Measurements from ENCODE around the gene PRMT1. TPM values are rescaled to one million over a fixed set of nuclear protein-coding genes. Genes with fewer than 3 reads are reported as not detected.

PRMT1 gene
- total and polyA plus RNA-seq, 2 experiments from 2014 or later, result 431 to 494 TPM

DNA sequence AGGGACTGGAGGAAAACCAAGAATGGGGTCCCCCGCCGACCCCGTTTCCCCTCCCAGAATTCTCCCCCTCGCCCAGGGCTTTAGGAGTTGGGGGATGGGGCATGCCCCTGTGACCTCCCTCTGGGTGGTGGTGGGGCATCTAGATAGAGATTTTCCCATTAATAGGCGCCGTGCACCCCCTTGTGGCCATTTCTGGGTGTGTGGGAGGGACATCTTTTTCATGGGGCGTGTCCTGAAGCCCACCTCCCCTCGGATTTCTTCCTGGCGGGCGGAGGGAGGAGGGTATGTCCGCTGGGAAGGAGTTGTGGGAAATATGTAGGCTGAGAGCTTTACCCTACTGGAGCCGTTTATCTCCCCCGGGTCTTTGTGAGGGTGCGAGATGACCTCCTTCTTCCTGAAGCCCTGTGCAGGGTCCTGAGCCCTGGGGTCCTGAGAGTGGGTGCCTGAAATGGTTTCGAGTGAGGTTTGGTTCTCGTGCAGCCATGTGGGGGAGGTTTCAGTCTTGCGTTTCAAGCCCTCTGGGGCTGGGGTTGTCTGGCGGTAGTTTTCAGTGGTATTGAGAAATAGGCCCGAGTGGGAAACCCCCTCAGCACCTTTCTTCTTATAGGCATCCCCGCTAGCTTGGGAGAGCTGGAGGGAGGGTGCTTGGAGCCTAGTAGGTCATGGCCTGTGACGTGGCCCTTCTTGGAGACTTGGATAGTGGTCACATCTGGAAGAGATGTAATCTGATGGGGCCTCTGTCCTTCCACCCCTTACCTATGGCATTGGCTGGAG is 1.0 kb downstream of the PRMT1 start:
- Histone ChIP-seq H3K36me3 (peaks cover 13% of the 10 kb centered on the region), H3K27ac (peak overlapping the region; percentile 89), H3K9me3 (ENCODE audit: low read depth) (no peaks in the 10 kb centered on the region), H3K4me1 (ENCODE audit: low read depth) (peaks cover 10% of the 10 kb centered on the region), H3K4me3 (peak overlapping the region; percentile 95), H3K27me3 (no peaks in the 10 kb centered on the region)
- DNase-seq (ENCODE audit: low read depth in 1 of 2, low spot score in 1 of 2), result peak; percentile 67 to 92
- TF ChIP-seq, protein P1, sequence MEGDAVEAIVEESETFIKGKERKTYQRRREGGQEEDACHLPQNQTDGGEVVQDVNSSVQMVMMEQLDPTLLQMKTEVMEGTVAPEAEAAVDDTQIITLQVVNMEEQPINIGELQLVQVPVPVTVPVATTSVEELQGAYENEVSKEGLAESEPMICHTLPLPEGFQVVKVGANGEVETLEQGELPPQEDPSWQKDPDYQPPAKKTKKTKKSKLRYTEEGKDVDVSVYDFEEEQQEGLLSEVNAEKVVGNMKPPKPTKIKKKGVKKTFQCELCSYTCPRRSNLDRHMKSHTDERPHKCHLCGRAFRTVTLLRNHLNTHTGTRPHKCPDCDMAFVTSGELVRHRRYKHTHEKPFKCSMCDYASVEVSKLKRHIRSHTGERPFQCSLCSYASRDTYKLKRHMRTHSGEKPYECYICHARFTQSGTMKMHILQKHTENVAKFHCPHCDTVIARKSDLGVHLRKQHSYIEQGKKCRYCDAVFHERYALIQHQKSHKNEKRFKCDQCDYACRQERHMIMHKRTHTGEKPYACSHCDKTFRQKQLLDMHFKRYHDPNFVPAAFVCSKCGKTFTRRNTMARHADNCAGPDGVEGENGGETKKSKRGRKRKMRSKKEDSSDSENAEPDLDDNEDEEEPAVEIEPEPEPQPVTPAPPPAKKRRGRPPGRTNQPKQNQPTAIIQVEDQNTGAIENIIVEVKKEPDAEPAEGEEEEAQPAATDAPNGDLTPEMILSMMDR (IDR thresholded peaks at IDR 0.05; ENCODE audit: low read depth, low read length), result peak; percentile 60

DNA sequence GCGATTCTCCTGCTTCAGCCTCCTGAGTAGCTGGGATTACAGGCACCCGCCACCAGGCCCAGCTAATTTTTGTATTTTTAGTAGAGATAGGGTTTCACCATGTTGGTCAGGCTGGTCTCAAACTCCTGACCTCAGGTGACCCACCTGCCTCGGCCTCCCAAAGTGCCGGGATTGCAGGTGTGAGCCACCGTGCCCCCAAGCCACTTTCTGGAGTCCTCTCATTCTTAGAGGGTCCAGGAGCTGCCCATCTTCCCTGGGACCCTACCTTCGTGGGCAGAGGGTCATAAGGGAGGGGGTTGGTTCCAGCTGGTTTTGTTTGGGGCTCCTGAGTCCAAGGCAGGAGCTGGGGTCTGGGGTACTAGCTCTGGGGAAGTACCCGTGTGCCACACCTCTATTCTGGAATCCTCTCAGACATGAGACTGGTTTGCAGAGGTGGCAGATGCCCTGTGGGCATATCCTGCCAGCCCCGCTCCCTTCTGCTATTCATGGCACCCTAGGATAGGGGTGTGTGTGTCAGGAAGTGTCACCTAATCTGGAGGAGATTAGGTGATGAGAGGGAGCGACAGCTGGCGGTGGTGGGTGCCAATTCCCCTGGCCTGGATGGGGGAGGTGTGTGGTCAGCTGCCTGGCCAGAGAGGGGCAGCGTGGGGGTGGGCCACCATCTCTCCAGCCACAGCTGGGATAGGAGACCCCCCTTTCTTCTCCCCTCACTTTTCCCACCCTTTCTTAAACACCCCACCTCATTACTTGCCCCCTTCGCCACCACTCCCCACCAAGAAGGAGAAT is 2.1 kb downstream of the PRMT1 start:
- H3K27ac ChIP-seq, result peak overlapping the region; percentile 74
- TF ChIP-seq, protein P1 (IDR thresholded peaks at IDR 0.05; ENCODE audit: low read depth, low read length), result no peak

DNA sequence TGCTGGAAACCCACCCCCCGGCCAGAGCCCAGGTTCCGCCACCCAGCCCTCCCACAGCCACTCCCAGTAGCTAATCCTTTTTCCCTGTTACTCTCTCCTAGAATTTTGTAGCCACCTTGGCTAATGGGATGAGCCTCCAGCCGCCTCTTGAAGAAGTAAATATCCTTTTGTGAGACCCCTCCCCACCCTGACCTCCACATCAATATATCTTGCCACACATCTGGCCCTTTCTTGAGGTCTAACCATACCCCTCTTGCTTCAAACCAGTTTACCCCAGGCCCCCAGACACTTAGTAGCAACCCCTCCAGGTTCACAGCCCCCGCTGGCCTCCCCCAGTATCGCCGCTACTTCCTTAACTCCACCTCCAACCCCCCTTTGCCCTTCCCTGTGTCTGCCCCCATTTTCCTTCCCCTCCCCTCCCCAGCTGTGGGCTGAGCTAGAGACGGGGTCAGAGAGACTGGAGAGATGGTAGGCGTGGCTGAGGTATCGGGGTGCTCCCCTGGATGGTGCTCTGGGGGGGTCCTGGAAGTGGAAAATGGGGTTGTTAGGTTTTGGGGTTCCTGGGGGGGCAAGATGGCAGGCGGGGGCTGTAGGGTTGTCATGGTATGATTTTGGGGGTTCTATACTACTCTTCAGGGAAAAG is 2.8 kb downstream of the PRMT1 start:
- TF ChIP-seq, protein P1 (IDR thresholded peaks at IDR 0.05; ENCODE audit: low read depth, low read length), result no peak
- Histone ChIP-seq H3K9me3 (ENCODE audit: low read depth) (no peaks in the 10 kb centered on the region), H3K4me3 (no peak overlapping the region), H3K36me3 (peaks cover 29% of the 10 kb centered on the region), H3K27me3 (no peaks in the 10 kb centered on the region), H3K27ac (peak overlapping the region; percentile 74), H3K4me1 (ENCODE audit: low read depth) (peaks cover 10% of the 10 kb centered on the region)
- no peak for DNase-seq (ENCODE audit: low read depth in 1 of 2, low spot score in 1 of 2)

More for the DNA sequence above, 2.1 kb downstream of the PRMT1 start:
- Histone ChIP-seq H3K36me3 (peaks cover 22% of the 10 kb centered on the region), H3K9me3 (ENCODE audit: low read depth) (no peaks in the 10 kb centered on the region), H3K4me1 (ENCODE audit: low read depth) (peaks cover 10% of the 10 kb centered on the region), H3K4me3 (no peak overlapping the region), H3K27me3 (no peaks in the 10 kb centered on the region)
- DNase-seq (ENCODE audit: low read depth in 1 of 2, low spot score in 1 of 2), result no peak

DNA sequence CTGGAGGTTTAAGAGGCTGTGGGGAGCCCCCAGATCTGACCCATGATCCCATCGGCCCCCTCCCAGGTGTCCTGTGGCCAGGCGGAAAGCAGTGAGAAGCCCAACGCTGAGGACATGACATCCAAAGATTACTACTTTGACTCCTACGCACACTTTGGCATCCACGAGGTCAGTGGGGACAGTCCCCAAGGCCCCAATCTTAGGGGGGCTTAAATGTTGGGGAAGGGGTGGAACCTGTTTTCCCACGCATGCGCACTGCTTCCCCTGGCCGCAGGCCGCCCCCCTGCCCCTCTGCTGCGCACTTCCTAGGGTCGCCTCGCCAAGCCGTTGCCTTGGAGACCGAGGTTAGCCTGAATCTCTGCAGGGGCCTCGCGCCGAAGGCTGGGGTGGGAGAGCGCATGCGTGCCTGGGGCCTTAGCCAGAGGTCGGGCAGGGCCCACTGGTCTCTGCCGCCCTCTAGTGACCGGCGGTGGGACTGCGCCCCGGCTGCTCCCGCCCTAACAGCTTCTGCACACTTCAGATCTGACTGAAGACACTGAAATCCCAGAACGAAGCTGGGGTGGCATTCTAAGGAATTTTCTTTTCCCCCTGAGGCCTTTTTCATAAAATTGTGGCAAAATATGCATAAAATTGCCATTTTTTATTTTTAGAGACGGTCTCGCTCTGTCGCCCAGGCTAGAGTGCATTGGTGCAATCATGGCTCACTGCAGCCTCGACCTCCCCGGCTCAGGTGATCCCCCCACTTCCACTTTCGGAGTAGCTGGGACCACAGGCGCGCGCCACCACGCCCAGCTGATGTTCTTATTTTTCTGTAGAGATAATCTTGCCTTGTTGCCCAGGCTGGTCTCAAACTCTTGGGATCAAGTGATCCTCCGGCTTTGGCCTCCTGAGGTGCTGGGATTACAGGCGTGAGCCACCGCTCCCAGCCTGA is 3.6 kb downstream of the PRMT1 start:
- Histone ChIP-seq H3K36me3 (peaks cover 34% of the 10 kb centered on the region), H3K27me3 (no peaks in the 10 kb centered on the region), H3K9me3 (ENCODE audit: low read depth) (no peaks in the 10 kb centered on the region), H3K4me1 (ENCODE audit: low read depth) (peaks cover 10% of the 10 kb centered on the region), H3K27ac (peak overlapping the region; percentile 74), H3K4me3 (no peak overlapping the region)
- peak; percentile 91 to 96 for DNase-seq (ENCODE audit: low read depth in 1 of 2, low spot score in 1 of 2)
- TF ChIP-seq, protein P1 (IDR thresholded peaks at IDR 0.05; ENCODE audit: low read depth, low read length), result peak; percentile 99

DNA sequence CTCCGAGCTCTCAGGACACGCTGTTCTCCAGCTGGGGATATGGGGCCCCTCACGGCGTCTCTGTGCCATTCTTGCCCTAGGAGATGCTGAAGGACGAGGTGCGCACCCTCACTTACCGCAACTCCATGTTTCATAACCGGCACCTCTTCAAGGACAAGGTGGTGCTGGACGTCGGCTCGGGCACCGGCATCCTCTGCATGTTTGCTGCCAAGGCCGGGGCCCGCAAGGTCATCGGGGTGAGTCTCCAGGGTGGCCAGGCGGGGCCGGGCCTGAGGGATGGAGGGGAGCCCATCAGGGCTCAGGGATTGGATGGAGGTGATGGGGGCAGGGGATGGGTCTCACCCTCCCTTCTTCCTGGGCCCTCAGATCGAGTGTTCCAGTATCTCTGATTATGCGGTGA is 4.8 kb downstream of the PRMT1 start:
- no peak for DNase-seq (ENCODE audit: low read depth in 1 of 2, low spot score in 1 of 2)
- H3K27me3 ChIP-seq, result no peaks in the 10 kb centered on the region
- no peak overlapping the region for H3K4me3 ChIP-seq
- TF ChIP-seq, protein P1 (IDR thresholded peaks at IDR 0.05; ENCODE audit: low read depth, low read length), result no peak
- H3K4me1 ChIP-seq (ENCODE audit: low read depth), result peaks cover 10% of the 10 kb centered on the region
- no peaks in the 10 kb centered on the region for H3K9me3 ChIP-seq (ENCODE audit: low read depth)
- peaks cover 39% of the 10 kb centered on the region for H3K36me3 ChIP-seq
- H3K27ac ChIP-seq, result no peak overlapping the region
